ENCODE data around the gene DRD4. TPM values are rescaled to one million over a fixed set of nuclear protein-coding genes. Genes with fewer than 3 reads are reported as not detected.
A peak's percentile ranks its signal among the peaks of the same experiment; 100 is the strongest.

The DRD4 gene
- total RNA-seq, 1 donor from 2014 or later, result 0.28 TPM

DNA sequence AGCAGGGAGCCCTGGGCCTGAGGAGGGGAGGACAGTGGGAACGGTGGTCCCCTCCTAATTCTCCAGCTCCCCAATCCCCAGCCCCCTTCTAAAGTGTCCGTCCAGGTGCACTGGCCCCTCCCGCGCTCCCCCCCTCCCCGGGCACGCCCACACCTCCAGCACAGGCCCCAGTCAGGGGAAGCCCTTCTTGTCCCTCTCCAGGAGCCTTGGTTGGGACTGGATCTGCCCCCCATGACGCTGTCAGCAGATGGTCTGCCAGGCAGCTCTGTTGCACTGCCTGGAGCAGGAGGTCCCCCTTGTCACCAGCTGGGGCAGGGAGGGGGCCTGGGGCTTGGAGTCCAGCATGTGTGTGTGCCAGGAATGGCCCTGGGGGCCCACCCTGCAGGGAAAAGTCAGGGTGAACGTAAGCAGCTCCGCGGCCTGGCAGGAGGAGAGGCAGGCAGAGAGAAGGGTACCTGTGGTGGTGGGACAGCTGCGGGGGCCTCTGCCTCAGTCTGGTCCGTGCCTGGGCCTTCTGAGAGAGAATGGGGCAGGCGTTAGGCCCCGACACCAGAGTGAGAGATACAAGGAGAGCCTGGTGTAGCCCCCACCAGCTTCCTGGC, 22.9 kb upstream of the DRD4 start:
- H3K27ac Mint-ChIP-seq, result peak overlapping the region; percentile 81
- H3K4me1 Mint-ChIP-seq, result peaks cover 20% of the 10 kb centered on the region
- DNase-seq, result peak; percentile 69
- peak overlapping the region; percentile 89 for H3K4me3 Mint-ChIP-seq
- no peaks in the 10 kb centered on the region for H3K9me3 Mint-ChIP-seq
- peaks cover 28% of the 10 kb centered on the region for H3K36me3 Mint-ChIP-seq (ENCODE audit: low read depth)
- no peaks in the 10 kb centered on the region for H3K27me3 Mint-ChIP-seq
- intact Hi-C loops (cut with micrococcal nuclease), result no loop called here

- H3K27ac Mint-ChIP-seq, result peak overlapping the region; percentile 89
- H3K27me3 Mint-ChIP-seq, result no peaks in the 10 kb centered on the region
- H3K36me3 Mint-ChIP-seq (ENCODE audit: low read depth), result peaks cover 25% of the 10 kb centered on the region
- no peaks in the 10 kb centered on the region for H3K9me3 Mint-ChIP-seq
- H3K4me3 Mint-ChIP-seq, result peak overlapping the region; percentile 89
- intact Hi-C loops (cut with micrococcal nuclease), result loop anchor here (5.0 kb wide), 1 partner anchor 38 kb away; the partner anchor contains the start of gene PHRF1
- peak; percentile 73 for DNase-seq
- peaks cover 20% of the 10 kb centered on the region for H3K4me1 Mint-ChIP-seq
Observed at GRCh38 chr11:614623-615503, 22.2 kb upstream of the DRD4 start.

DNA sequence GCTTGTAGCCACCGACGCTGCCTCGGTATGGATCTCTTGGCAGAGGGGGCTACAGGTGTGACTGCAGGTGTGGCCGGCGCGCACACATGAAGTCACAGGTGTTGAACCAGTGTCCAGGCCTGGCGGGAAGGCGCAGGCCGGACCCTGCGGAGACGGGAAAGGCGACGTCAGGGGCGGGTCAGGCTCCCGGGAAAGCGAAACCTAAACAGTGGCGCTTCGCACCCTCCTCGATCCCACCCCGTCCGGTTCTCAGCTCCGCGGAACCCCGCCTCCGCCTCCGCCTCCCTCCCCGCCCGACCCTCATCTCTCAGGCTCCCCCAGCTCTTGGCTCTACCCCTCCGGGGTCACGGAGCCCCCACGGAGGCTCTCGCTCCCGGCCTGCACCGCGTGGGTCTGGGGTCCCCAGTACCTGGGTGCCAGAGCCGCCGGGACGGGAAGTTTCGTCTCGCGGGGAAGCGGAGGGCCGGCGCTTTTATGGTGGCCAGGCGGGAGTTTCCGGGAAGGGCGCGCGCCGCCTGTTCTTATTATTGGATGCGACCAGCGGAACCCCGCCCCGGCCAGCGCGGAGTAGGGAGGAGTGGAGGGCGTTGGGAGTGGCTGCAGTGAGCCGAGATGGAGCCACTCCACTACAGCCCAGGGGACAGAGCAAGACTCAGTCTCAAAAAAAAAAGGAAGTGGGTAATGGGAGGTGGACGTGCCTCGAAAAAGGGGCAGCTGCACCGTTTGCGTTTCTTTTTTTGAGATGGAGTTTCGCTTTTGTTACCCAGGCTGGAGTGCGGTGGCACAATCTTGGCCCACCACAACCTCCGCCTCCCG, 21.4 kb upstream of the DRD4 start, which contains the start of gene IRF7:
IRF7 (minus strand) TSS at position 447 of the 816 bp plus-strand sequence. CDS start 586 bp downstream, outside the sequence.
- H3K27ac Mint-ChIP-seq, result peak within 1 kb of the TSS; percentile 89
- peak; percentile 97 for DNase-seq
- no peaks in the 10 kb centered on the region for H3K27me3 Mint-ChIP-seq
- peak within 1 kb of the TSS; percentile 89 for H3K4me3 Mint-ChIP-seq
- H3K4me1 Mint-ChIP-seq, result peaks cover 20% of the 10 kb centered on the region
- H3K36me3 Mint-ChIP-seq (ENCODE audit: low read depth), result peaks cover 24% of the 10 kb centered on the region
- no peaks in the 10 kb centered on the region for H3K9me3 Mint-ChIP-seq
- intact Hi-C loops (cut with micrococcal nuclease), result loop anchor here (5.0 kb wide), 1 partner anchor 38 kb away; the partner anchor contains the start of gene PHRF1

GRCh38 chr11:616320-617198, 20.5 kb upstream of the DRD4 start:
- intact Hi-C loops (cut with micrococcal nuclease), result loop anchor here (5.0 kb wide), 1 partner anchor 39 kb away; the partner anchor contains the start of gene PHRF1
- H3K4me1 Mint-ChIP-seq, result peaks cover 20% of the 10 kb centered on the region
- peak overlapping the region; percentile 89 for H3K4me3 Mint-ChIP-seq
- H3K9me3 Mint-ChIP-seq, result no peaks in the 10 kb centered on the region
- H3K27me3 Mint-ChIP-seq, result no peaks in the 10 kb centered on the region
- H3K27ac Mint-ChIP-seq, result peak overlapping the region; percentile 89
- DNase-seq, result peak; percentile 60
- H3K36me3 Mint-ChIP-seq (ENCODE audit: low read depth), result peaks cover 19% of the 10 kb centered on the region

DNA sequence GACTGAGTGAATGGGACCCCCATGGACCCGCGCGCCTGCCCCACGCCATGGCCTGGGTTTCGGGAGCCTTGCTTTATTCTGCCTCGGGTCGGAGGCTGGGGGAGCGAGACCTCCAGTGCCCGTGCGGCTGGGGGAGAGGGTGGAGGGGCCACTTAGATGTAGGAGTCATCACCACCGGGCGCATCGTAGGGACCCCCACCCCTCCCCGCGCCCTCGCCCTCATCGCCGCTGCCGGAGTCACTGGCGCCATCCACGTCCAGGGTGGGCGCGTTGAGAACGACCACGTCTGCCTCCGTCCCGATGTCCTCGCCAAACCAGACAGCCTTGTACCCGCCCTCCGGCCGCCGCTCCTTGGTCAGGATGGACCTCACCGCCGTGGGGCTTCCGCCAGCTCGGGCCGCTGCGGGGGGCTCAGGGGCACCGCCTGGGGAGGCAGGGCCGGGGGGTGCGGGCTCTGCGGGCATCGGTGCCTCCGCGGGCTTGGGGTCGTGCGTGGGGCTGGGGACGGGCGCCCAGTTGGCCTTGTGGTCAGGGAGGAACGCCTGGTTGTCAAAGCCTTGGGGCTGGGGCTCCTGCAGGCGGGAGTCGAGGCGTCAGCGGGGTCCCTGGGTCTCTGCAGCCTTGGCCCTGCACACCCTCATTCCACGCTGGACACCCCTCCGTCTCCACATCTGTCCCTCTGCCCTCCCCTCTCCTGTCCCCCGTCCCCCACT, 19.7 kb upstream of the DRD4 start:
- no peaks in the 10 kb centered on the region for H3K9me3 Mint-ChIP-seq
- H3K27me3 Mint-ChIP-seq, result no peaks in the 10 kb centered on the region
- DNase-seq, result peak; percentile 56
- peaks cover 12% of the 10 kb centered on the region for H3K36me3 Mint-ChIP-seq (ENCODE audit: low read depth)
- no peak overlapping the region for H3K4me3 Mint-ChIP-seq
- H3K4me1 Mint-ChIP-seq, result peaks cover 17% of the 10 kb centered on the region
- H3K27ac Mint-ChIP-seq, result no peak overlapping the region
- intact Hi-C loops (cut with micrococcal nuclease), result loop anchor here (5.0 kb wide), 1 partner anchor 40 kb away; the partner anchor contains the start of gene PHRF1

GRCh38 chr11:617912-618682, 19.0 kb upstream of the DRD4 start:
- no peaks in the 10 kb centered on the region for H3K9me3 Mint-ChIP-seq
- H3K27me3 Mint-ChIP-seq, result no peaks in the 10 kb centered on the region
- H3K4me1 Mint-ChIP-seq, result peaks cover 17% of the 10 kb centered on the region
- intact Hi-C loops (cut with micrococcal nuclease), result loop anchor here (5.0 kb wide), 1 partner anchor 41 kb away; the partner anchor contains the start of gene PHRF1
- peak; percentile 60 for DNase-seq
- peaks cover 9% of the 10 kb centered on the region for H3K36me3 Mint-ChIP-seq (ENCODE audit: low read depth)
- H3K4me3 Mint-ChIP-seq, result no peak overlapping the region
- no peak overlapping the region for H3K27ac Mint-ChIP-seq

DNA sequence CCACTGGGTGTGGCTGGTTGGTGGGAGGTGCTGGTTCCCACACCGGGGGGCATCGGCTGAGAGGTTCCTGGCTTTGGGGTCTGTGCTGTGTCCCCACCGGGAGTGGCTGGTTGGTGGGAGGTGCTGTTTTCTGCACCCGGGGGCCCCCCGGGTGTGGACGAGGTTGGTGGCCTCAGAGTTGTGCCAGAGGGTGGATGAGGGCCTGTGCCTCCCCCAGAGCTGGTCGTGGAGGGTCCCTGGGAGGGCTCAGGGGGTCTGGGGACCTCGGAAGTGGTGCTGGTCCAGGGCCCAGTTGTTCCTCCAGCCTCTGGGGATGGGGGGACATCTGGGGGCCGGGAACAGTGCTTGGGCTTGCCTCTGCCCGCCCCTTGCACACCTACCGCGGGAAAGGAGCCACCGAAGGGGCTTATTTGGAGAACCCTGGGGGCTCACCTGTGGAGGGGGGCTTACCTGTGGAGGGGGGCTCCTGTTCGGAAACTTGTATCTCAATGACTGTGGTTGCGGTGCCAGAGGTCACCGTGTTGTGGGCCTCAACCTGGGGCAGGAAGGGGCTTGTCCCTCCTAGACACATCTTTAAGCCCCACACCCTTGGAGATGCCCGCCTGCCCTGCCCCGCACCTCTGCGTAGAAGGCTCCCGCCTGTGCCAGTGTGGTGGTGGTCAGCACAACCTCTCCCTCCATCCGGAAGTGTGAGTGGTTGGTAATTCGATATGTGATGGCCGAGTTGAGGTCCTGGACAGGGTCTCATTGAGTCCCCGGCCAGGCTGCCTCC, 18.0 kb upstream of the DRD4 start:
- H3K36me3 Mint-ChIP-seq (ENCODE audit: low read depth), result peaks cover 8% of the 10 kb centered on the region
- intact Hi-C loops (cut with micrococcal nuclease), result loop anchor here (5.0 kb wide), 1 partner anchor 42 kb away; the partner anchor contains the start of gene PHRF1
- H3K27ac Mint-ChIP-seq, result no peak overlapping the region
- H3K4me3 Mint-ChIP-seq, result no peak overlapping the region
- no peaks in the 10 kb centered on the region for H3K27me3 Mint-ChIP-seq
- DNase-seq, result no peak
- no peaks in the 10 kb centered on the region for H3K9me3 Mint-ChIP-seq
- peaks cover 15% of the 10 kb centered on the region for H3K4me1 Mint-ChIP-seq

DNA sequence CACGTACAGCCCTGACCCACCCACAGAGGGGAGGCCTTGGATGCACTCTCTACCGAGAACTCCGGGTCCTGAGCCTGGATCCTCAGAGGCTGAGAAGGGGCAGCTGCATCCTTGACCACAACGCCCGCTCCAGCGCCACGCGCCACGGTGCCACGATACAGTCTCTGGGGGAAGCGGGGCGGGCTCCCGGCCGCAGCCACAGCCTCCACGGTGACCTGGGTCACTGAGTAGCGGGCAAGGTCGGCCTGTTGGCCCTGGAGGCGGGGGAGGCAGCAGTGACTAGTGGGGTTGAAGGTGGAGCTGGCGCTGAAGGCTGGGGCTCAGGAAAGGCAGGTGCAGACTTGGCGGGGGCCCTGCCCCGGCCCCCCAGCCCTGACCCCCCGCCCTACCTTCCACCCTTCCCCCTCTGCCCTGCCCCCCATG, 17.4 kb upstream of the DRD4 start:
- no peak for DNase-seq
- peaks cover 2% of the 10 kb centered on the region for H3K36me3 Mint-ChIP-seq (ENCODE audit: low read depth)
- H3K4me3 Mint-ChIP-seq, result no peak overlapping the region
- H3K27ac Mint-ChIP-seq, result no peak overlapping the region
- H3K9me3 Mint-ChIP-seq, result no peaks in the 10 kb centered on the region
- intact Hi-C loops (cut with micrococcal nuclease), result loop anchor here (5.0 kb wide), 1 partner anchor 42 kb away; the partner anchor contains the start of gene PHRF1
- peaks cover 9% of the 10 kb centered on the region for H3K4me1 Mint-ChIP-seq
- H3K27me3 Mint-ChIP-seq, result no peaks in the 10 kb centered on the region

DNA sequence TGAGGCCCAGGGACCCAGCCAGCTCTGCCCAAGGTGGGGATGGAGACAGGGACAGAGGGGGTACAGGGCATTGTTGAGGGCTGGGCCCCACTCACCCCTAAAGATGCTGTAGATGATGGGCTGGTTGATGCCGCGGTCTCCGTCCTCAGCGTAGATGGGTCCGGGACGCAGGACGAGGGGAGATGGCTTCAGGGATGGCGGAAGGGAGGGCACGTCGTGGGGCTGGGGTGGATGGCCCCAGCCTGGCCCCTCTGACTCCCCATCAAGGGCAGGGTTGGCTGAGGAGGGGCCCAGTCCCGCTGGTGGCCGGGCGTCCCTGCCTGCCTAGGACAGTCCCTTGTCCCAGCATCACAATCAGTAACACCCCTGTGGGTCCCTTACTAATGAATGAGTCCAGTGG, 16.9 kb upstream of the DRD4 start:
- Mint-ChIP-seq H3K36me3 (ENCODE audit: low read depth) (peaks cover 2% of the 10 kb centered on the region), H3K9me3 (no peaks in the 10 kb centered on the region), H3K27me3 (no peaks in the 10 kb centered on the region), H3K4me1 (peaks cover 8% of the 10 kb centered on the region), H3K27ac (no peak overlapping the region), H3K4me3 (no peak overlapping the region)
- DNase-seq, result no peak
- intact Hi-C loops (cut with micrococcal nuclease), result no loop called here

DNA sequence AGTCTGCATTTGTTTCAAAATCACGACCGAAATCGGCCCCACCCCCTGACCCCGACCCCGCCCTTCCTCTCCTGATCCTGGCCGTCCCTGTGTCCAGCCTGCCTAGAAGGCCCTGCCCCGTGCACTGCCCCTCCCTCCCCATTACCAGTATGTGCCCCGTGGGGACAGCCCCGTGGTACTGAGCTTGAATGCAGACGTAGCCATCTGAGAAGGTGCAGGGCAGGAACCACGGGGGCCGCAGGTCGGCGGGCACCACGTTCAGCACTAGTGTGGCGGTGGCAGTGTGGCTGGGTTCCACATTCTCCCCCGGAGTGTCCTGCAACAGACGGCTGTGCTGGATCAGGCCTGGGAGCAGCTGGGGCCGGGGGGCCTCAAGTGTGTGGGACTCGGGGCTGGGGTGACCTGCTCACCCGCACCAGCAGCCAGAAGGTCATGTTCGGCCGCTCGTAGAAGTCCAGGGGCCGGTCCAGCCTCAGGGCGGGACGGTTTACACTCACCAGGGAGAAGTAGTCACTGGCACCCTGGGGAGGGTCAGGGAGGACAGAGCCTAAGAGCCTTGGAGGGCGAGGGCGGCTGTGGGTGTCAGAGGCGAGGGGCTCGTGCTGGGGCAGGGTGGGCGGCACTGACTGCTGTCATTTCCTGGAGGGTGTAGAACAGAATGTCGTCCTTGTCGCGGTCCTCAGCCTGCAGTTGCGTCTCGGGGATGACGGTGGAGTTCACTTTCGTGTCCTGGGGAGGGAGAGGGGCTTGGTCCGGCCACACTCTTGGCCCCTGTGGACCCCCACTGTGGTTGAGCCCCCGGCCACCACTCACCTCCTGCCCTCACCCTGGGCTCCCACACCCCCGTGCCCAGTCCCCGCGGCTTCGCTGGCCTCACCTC, 15.9 kb upstream of the DRD4 start:
- intact Hi-C loops (cut with micrococcal nuclease), result no loop called here
- no peak overlapping the region for H3K4me3 Mint-ChIP-seq
- no peaks in the 10 kb centered on the region for H3K27me3 Mint-ChIP-seq
- H3K27ac Mint-ChIP-seq, result no peak overlapping the region
- peaks cover 6% of the 10 kb centered on the region for H3K4me1 Mint-ChIP-seq
- no peak for DNase-seq
- no peaks in the 10 kb centered on the region for H3K9me3 Mint-ChIP-seq
- no peaks in the 10 kb centered on the region for H3K36me3 Mint-ChIP-seq (ENCODE audit: low read depth)
